HepG2 (cell line): Measurements from ENCODE around the gene NFKBIA. TPM values are rescaled to one million over a fixed set of nuclear protein-coding genes. Genes with fewer than 3 reads are reported as not detected.

Experiments
- BORCS8-MEF2B ChIP-seq: sonication (generic); formaldehyde crosslinking; IDR thresholded peaks from 2 replicates; pipeline ENCODE4 v1.8.0; 2022; ENCODE audit warnings: mild to moderate bottlenecking, missing genetic modification reagents
- CBX2 ChIP-seq, 2 experiments: fragments of 200-600 bp in 1 of 2; sonication (generic); formaldehyde crosslinking in 1 of 2; IDR thresholded peaks; 2 replicates each; pipeline versions ENCODE4 v1.7.0 to v1.8.1; 2018 to 2022; ENCODE audit warnings: low read depth in 2 of 2, low read length in 1 of 2, mild to moderate bottlenecking in 1 of 2, missing genetic modification reagents in 1 of 2
- DMAP1 ChIP-seq: IDR thresholded peaks from 2 replicates; pipeline ENCODE4 v1.6.1; 2016
- ERF ChIP-seq: IDR thresholded peaks from 2 replicates; pipeline ENCODE4 v1.6.1; 2018; ENCODE audit warnings: missing biosample characterization, missing genetic modification reagents
- EZH2 ChIP-seq: conservative IDR thresholded peaks from 2 replicates; pipeline ENCODE4 v1.6.1; 2012; ENCODE audit warnings: mild to moderate bottlenecking, low read depth, low read length, moderate library complexity
- FOXM1 ChIP-seq: sonication (generic); formaldehyde crosslinking; IDR thresholded peaks from 2 replicates; pipeline ENCODE4 v1.5.0; 2020; ENCODE audit warnings: missing genetic modification reagents
- JUNB ChIP-seq: sonication (generic); formaldehyde crosslinking; IDR thresholded peaks from 2 replicates; pipeline ENCODE4 v1.8.0; 2022; ENCODE audit warnings: missing genetic modification reagents, mild to moderate bottlenecking, borderline replicate concordance
- KMT2A ChIP-seq: sonication (generic); formaldehyde crosslinking; IDR thresholded peaks from 2 replicates; pipeline ENCODE4 v1.4.0; 2020; ENCODE audit warnings: missing genetic modification reagents
- NFYB ChIP-seq: sonication (generic); formaldehyde crosslinking; IDR thresholded peaks from 2 replicates; pipeline ENCODE4 v1.4.0; 2020; ENCODE audit warnings: missing genetic modification reagents
- POLR2G ChIP-seq: fragments of 200-400 bp; formaldehyde crosslinking; IDR thresholded peaks from 2 replicates; pipeline ENCODE4 v1.6.1; 2018; ENCODE audit warnings: mild to moderate bottlenecking, low read depth, low read length, moderate library complexity
- SETDB1 ChIP-seq: sonication (generic); formaldehyde crosslinking; IDR thresholded peaks from 2 replicates; pipeline ENCODE4 v1.5.1; 2020; ENCODE audit warnings: missing genetic modification reagents, mild to moderate bottlenecking, borderline replicate concordance
- SMARCE1 ChIP-seq: fragments of 450-650 bp; IDR thresholded peaks from 2 replicates; pipeline ENCODE4 v1.6.1; 2017; ENCODE audit warnings: borderline replicate concordance
- TCF12 ChIP-seq, 2 experiments: fragments of 450-650 bp in 1 of 2; sonication (generic) in 1 of 2; formaldehyde crosslinking in 1 of 2; IDR thresholded peaks; 2 replicates each; pipeline versions ENCODE4 v1.6.1 to v1.8.0; 2017 to 2022; ENCODE audit warnings: antibody characterized with exemption in 1 of 2, mild to moderate bottlenecking in 1 of 2, missing genetic modification reagents in 1 of 2, moderate library complexity in 1 of 2
- ZBTB7B ChIP-seq: sonication (generic); formaldehyde crosslinking; IDR thresholded peaks from 2 replicates; pipeline ENCODE4 v1.4.0; 2020; ENCODE audit warnings: missing genetic modification reagents
- ZFP37 ChIP-seq: sonication (generic); formaldehyde crosslinking; IDR thresholded peaks from 2 replicates; pipeline ENCODE4 v1.4.0; 2020; ENCODE audit warnings: missing genetic modification reagents, borderline replicate concordance
- ZNF224 ChIP-seq: sonication (generic); formaldehyde crosslinking; IDR thresholded peaks from 2 replicates; pipeline ENCODE4 v1.5.0; 2020; ENCODE audit warnings: mild to moderate bottlenecking, missing genetic modification reagents
- ZNF275 ChIP-seq: sonication (generic); formaldehyde crosslinking; IDR thresholded peaks from 2 replicates; pipeline ENCODE4 v1.8.0; 2022; ENCODE audit warnings: missing genetic modification reagents, mild to moderate bottlenecking, inconsistent platforms, borderline replicate concordance
- ZNF501 ChIP-seq: sonication (generic); formaldehyde crosslinking; IDR thresholded peaks from 2 replicates; pipeline ENCODE4 v1.5.1; 2020; ENCODE audit warnings: mild to moderate bottlenecking, moderate library complexity, missing genetic modification reagents
- ZNF512 ChIP-seq: sonication (generic); formaldehyde crosslinking; IDR thresholded peaks from 2 replicates; pipeline ENCODE4 v1.4.0; 2020; ENCODE audit warnings: mild to moderate bottlenecking, missing genetic modification reagents
- ZNF543 ChIP-seq: sonication (generic); formaldehyde crosslinking; IDR thresholded peaks from 2 replicates; pipeline ENCODE4 v1.4.0; 2020; ENCODE audit warnings: mild to moderate bottlenecking, missing genetic modification reagents
- ZNF761 ChIP-seq: sonication (generic); formaldehyde crosslinking; conservative IDR thresholded peaks from 2 replicates; pipeline ENCODE4 v1.4.0; 2020; ENCODE audit warnings: mild to moderate bottlenecking, missing genetic modification reagents
- polyA plus RNA-seq, 8 experiments: library from polyadenylated mRNA; depleted of rRNA in 3 of 8; stranded (reverse) in 7 of 8; unstranded in 1 of 8; fragments of >200 nt; fragmentation: Illumina TruSeq in 4 of 8; extraction: Trizol in 4 of 8; gene quantifications; 2 replicates each; pipeline versions ENCODE4 v1.2.1 to v1.2.3, GENCODE V29; 2011 to 2016; ENCODE audit warnings: low read depth in 4 of 8, missing spikeins in 1 of 8, mixed read lengths in 1 of 8; ENCODE audit not compliant: insufficient read depth in 1 of 8
- total RNA-seq, 5 experiments: library from RNA; depleted of rRNA; stranded (reverse); fragments of >200 nt; fragmentation: Illumina TruSeq; extraction: Trizol; gene quantifications; 2 replicates each; pipeline ENCODE4 v1.2.3, GENCODE V29; 2016; ENCODE audit warnings: low read depth in 1 of 5
- TF ChIP-seq, protein P1 (sequence below): IDR thresholded peaks from 2 replicates; pipeline ENCODE4 v1.6.1; 2012; ENCODE audit warnings: low read depth, low read length, improper control_type of control experiment
- TF ChIP-seq, protein P2 (sequence below): IDR thresholded peaks from 2 replicates; pipeline ENCODE4 v1.6.1; 2016; ENCODE audit warnings: low read depth
- TF ChIP-seq, protein P3 (sequence below): sonication (generic); formaldehyde crosslinking; conservative IDR thresholded peaks from 2 replicates; pipeline ENCODE4 v1.8.0; 2022; ENCODE audit warnings: mild to moderate bottlenecking, moderate library complexity, missing genetic modification reagents

The NFKBIA gene
- total and polyA plus RNA-seq, 2 of the 13 experiments (the other 11 are each of a cell fraction or from before 2014, with no cell fraction given) = 197 to 319 TPM

- TF ChIP-seq ZNF501 (CRISPR knock-in tag) (no peak; the same call in 1 of the 2 replicates), ZNF224 (CRISPR knock-in tag) (no peak), DMAP1 (CRISPR knock-in tag) (no peak), BORCS8-MEF2B (CRISPR knock-in tag) (0 out of 2 replicates have a peak, but pooled peaks have one; percentile 29), ZBTB7B (CRISPR knock-in tag) (no peak), ZNF275 (CRISPR knock-in tag) (no peak), POLR2G (peak; percentile 50), ZNF543 (CRISPR knock-in tag) (no peak), NFYB (no peak), KMT2A (CRISPR knock-in tag) (no peak), ZFP37 (CRISPR knock-in tag) (no peak), CBX2 (IDR thresholded peaks at IDR 0.05; ENCODE audit: low read depth, low read length) (no peak), CBX2 (CRISPR knock-in tag; IDR thresholded peaks at IDR 0.05; ENCODE audit: low read depth) (no peak), SMARCE1 (no peak), TCF12 (IDR thresholded peaks at IDR 0.05) (no peak), TCF12 (CRISPR knock-in tag; IDR thresholded peaks at IDR 0.05) (no peak), JUNB (CRISPR knock-in tag) (no peak), ZNF512 (no peak), ERF (no peak), ZNF761 (CRISPR knock-in tag) (no peak), SETDB1 (peak; percentile 83; the same call in 1 of the 2 replicates), EZH2 (no peak), FOXM1 (no peak)
- TF ChIP-seq, protein P1, sequence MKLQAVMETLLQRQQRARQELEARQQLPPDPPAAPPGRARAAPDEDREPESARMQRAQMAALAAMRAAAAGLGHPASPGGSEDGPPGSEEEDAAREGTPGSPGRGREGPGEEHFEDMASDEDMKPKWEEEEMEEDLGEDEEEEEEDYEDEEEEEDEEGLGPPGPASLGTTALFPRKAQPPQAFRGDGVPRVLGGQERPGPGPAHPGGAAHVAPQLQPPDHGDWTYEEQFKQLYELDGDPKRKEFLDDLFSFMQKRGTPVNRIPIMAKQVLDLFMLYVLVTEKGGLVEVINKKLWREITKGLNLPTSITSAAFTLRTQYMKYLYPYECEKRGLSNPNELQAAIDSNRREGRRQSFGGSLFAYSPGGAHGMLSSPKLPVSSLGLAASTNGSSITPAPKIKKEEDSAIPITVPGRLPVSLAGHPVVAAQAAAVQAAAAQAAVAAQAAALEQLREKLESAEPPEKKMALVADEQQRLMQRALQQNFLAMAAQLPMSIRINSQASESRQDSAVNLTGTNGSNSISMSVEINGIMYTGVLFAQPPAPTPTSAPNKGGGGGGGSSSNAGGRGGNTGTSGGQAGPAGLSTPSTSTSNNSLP = no peak
- TF ChIP-seq, protein P2, sequence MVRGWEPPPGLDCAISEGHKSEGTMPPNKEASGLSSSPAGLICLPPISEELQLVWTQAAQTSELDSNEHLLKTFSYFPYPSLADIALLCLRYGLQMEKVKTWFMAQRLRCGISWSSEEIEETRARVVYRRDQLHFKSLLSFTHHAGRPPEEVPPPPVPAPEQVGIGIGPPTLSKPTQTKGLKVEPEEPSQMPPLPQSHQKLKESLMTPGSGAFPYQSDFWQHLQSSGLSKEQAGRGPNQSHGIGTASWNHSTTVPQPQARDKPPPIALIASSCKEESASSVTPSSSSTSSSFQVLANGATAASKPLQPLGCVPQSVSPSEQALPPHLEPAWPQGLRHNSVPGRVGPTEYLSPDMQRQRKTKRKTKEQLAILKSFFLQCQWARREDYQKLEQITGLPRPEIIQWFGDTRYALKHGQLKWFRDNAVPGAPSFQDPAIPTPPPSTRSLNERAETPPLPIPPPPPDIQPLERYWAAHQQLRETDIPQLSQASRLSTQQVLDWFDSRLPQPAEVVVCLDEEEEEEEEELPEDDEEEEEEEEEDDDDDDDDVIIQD (CRISPR knock-in tag) = no peak
- TF ChIP-seq, protein P3, sequence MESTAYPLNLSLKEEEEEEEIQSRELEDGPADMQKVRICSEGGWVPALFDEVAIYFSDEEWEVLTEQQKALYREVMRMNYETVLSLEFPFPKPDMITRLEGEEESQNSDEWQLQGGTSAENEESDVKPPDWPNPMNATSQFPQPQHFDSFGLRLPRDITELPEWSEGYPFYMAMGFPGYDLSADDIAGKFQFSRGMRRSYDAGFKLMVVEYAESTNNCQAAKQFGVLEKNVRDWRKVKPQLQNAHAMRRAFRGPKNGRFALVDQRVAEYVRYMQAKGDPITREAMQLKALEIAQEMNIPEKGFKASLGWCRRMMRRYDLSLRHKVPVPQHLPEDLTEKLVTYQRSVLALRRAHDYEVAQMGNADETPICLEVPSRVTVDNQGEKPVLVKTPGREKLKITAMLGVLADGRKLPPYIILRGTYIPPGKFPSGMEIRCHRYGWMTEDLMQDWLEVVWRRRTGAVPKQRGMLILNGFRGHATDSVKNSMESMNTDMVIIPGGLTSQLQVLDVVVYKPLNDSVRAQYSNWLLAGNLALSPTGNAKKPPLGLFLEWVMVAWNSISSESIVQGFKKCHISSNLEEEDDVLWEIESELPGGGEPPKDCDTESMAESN (CRISPR knock-in tag) = no peak
Observed at GRCh38 chr14:35403114-35403602, 1.4 kb downstream of the NFKBIA start (continued).
